ENCODE measurements around the gene SZT2.
"Not testable (repeated sequence)": the region's sequence is repeated elsewhere in the genome, so short reads cannot be mapped to it uniquely, and the experiment has no call there.

The SZT2 gene

DNA sequence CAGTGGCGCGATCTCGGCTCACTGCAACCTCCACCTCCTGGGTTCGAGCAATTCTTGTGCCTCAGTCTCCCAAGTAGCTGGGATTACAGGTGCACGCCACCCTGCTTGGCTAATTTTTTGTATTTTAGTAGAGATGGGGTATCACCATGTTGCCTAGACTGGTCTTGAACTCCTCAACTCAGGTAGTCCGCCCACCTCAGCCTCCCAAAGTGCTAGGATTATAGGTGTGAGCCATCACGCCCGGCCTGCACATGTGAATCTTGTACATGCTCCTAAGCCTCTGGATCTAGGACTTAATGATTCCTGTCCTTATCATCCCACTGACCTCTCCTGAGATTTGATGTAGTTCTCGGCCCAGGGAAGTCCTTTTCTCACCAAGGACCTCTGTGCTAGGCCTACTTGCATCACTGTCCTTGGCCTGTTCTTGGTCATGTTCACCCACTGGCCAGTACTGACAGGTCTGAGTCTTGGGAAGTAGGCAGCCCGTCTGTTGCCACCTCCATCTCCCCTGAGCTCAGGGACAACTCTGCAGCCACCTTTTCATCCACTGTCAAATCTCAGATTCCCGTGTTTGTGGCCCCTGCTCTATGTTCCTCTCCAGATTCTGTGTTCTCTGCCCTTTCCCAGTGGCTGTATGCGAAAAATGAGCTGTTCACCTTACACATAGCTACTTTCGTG, 54.6 kb downstream of the SZT2 start:
- DNase-seq = no peak

DNA sequence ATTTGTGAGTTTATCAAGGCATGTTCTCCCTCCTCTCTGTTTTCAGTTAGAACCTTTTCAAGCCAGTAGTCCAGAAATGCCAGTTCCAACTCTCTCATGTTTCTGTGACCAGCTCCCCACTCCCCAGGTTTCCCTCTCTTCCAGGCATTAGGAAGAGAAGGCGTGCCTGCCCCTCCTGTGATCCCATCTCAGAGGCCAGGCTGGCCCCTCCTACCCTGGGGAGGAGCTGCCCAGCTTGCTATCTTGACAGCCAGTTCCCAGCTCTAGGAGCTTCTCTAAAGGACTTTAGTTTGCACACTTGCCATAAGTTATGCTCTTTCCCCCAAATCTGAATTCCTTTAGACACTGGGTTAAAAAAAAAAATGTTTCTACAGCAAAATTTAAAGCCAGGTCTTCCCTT, 55.1 kb downstream of the SZT2 start:
- DNase-seq = no peak

DNA sequence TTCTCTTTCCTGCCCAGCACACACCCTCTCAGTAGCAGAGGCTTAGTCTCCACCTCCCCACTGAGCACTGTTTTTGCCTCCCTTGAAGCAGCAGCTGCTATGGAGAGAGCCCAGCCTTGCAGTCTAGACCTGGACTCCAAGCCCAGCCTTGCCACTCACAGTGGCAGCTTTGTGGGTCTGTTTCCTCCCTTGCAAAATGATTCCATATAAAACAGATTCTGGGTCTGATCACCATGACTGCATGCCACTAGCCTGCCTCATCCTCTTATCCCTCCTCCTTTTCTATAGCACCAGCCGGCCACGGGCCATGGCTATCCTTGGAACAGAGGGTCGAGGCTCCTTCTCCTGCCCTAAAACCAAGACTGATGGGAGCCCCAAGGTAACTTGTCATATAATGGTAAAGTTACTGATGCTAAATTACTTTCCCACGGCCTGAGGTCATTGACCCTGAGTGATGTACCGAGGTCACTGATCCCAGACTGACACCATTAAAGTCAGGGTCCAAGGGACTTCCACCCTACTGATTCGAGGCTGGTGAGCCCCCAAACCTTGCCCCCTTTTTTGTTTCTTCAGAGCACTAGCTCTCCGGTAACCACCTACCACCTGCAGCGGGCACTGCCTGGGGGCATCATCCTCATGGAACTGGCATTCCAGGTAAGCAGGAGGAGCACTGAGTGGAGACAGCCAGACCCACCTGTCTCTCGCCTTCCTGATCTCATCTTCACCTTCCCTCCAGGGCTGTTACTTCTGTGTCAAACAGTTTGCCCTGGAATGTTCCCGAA, 56.1 kb downstream of the SZT2 start:
- DNase-seq = no peak

DNA sequence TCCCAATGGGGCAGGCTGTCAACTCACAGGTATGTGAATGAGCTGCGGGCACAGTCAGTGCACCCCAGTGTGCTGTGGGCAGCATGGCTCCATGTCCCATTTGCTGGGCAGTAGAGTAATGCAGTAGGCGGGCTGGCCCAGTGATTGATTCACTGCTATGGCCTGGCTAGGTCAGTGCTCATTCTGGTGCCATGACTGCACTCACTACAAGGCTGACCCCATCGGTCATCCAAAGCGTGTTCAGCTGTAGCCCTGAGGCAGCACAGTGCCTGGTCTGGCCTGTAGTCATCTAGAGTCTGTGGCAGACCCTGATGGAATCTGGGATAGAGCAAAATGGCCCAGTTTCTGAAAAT, 56.7 kb downstream of the SZT2 start:
- no peak for DNase-seq

DNA sequence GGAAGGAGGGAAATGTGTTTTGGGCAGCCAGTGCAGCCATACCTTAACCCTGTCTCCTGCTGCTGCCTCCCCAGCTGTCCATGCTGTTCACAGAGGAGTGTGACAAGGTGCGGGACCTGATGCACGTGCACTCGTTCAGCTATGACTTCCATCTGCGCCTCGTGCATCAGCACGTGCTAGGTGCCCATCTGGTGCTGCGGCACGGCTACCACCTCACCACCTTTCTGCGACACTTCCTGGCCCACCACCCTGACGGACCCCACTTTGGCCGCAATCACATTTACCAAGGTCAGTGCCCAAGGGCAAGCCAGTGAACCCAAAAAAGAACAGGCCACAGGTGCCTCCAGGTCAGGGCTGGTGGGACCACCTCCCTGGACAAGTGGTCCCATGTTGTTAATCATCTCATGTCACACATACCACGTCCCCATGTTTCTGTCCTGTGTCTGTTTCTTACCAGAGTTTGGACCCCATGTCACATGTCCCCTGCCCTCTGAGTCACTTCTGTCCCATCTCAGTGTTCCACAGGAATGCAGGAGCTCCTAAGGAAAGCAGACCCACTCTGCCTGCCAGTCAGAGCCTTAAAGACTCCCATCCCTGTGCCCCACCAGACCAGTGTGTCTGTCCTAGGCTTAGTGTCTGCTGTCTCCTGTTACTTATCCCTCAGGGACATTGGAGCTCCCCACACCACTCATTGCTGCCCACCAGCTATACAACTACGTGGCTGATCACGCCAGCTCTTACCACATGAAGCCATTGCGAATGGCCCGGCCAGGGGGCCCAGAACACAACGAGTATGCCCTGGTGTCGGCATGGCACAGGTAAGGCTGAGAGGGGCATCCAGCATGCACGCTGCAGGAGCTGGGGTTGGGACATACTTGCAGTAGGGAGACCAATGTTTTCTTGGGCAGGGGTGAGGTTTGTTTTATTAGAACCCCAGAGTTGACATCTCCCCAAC, 57.5 kb downstream of the SZT2 start:
- no peak for DNase-seq

DNA sequence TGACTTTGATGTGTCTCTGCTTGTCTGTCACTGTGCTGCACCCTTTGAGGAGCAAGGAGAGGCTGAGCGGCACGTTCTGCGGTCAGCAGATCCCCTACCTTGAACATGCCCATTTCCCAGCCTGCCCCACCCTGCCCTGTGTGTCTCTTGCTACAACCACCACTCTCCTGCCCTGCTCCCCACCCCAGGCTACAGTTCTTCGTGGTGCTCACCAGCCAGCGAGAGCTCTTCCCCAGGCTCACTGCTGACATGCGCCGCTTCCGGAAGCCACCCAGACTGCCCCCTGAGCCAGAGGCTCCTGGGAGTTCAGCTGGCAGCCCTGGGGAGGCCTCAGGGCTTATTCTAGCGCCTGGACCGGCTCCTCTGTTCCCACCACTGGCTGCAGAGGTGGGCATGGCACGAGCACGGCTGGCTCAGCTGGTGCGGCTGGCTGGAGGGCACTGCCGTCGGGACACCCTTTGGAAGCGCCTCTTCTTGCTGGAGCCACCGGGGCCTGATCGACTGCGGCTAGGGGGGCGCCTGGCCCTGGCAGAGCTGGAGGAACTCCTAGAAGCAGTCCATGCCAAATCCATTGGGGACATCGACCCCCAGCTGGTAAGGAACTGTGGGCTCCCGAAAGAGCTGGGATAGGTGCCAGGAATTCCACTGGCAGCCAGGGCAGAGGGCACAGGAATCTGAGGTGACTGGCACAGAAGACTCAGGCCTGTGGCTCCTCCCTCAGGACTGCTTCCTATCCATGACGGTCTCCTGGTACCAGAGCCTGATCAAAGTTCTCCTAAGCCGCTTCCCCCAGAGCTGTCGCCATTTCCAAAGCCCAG, 58.4 kb downstream of the SZT2 start:
- no peak for DNase-seq

DNA sequence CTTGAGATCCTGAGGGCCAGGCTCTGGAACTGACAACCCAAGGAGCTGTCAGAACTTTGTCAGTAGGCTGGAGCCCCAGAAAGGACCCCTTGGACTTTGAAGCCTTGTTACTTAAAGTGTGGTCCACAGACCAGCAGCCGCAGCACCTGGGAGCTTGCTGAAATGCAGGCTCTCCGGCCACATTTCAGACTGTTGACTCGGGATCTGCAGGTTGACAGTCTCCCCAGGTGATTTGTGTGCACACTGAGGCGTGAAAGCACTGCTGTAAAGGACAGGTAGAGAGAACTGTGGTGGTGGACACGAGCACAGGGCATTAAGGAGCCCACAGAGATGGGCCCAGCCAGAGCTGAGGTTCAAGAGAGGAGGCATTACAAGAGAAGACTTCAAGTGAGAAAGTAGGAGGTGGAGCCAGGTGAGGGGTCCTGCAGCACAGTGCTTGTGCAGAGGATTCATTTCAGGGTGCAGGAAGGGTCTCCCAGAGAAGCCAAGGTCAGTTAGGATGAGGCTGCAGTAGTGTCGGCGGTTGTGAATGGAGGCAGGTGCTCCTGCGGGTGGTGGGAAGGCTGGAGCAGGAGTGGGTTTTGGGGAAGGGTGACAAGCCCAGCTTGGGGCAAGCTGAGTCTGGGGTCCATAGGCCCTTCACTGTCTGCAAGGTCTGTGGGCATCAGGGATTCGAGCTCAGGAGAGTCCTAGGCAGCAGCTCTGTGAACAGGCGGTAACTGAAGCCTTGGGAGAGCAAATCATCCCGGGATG, 59.4 kb downstream of the SZT2 start:
- no peak for DNase-seq

DNA sequence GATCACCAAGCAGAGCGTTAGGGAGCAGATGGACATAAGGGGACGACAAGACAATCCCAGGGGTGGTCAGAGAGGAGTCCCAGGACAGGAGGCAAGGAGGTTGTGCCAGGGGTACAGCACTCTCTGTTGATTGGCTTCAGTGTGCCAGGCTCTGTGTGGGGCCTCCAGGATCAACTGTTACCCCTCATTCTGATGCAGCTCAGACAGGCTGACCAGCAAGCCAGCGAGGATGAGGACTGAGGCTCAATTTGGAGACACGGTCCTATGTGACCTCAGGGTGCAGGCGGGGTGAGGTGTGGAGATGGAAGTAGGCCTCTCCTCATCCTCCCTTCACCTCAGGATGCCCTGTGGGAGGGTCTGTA, 60.0 kb downstream of the SZT2 start:
- no peak for DNase-seq

DNA sequence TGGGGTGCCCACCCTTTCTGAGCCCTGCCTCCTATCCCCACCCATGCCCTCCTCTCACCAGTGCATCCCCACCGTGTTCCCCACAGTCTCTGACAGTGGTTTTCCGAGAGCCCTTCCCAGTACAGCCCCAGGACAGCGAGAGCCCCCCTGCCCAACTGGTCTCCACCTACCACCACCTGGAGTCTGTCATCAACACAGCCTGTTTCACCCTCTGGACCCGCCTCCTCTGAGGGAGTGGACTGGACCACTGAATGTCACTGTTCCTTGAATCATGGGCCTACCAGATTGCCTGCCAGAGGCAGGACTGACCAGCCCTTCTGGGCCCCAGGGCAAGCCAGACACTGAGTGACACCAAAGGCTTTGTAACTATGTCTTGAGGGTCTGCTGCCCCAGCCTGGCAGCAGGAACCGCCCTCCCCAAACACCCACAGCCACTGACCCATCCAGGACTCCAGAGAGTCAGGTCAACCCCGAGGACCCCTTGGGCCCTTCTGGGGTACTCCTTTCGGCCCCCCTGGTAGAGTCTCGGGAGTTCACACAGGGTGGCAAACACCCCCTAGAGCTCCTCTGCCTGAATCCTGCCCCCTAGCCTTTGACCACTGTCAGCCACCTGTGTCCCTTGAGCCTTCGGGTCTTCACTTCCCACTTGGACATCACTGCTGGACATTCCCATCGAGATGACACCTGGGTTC, 60.7 kb downstream of the SZT2 start:
- DNase-seq = no peak

DNA sequence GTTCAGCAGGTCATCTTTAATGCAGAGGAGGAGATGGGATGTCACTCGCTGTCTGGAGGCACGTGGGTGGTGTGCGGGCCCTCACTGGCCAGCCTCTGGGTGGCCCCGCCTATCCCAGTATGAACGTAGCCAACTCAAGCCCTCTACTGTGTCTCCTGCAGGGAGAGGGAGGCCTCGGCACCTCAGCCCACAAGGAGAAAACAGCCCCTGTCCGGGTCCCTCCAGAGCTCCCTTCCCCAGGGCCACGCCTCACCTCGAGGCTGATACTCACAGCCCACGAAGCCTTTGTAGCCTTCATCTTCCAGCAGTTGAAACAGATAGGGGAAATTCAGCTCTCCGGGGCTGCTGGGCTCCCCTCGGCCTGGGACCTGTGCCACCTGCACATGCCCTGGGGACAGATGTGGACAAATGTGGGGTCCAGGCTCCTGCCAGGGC, 61.5 kb downstream of the SZT2 start:
- DNase-seq = no peak

DNA sequence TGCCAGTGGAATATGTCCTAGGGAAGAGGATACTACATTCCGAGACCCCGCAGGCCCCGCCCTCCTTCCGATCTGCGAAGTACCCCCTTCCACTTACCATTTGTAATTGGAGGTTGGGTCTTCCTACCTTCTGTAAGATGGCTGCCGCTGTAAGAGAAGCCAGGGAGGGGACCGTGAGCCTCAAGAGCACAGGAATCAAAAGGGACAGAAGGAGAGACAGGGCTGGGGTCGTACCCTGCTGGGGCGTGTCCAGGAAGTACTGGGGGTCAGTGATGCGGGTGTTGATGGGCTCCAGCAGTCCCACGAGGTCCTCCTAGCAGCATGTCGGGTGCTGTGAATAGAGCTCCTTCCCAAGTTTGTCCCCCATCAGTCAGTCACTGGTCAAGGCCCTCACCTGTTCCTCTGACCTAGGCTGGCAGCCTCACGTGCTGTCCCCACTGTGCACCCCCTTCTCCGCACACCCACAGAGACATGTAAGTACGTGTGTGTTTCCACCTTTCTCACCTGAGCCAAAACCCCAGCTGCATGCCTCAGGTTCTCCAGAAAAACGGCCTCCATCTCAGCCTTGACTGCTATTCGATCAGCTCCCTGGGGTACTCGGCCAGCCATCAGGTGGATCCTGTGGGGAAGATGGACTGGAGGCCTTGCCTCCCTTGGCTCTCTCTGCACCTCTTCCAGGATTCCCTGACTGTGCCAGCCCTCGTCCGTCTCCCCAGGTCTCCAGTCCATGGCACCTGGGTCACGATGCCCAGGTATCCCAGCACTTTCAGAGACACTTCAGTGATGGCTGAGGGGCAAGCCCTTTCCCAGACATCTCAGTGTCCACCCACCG, 62.2 kb downstream of the SZT2 start:
- DNase-seq = no peak

DNA sequence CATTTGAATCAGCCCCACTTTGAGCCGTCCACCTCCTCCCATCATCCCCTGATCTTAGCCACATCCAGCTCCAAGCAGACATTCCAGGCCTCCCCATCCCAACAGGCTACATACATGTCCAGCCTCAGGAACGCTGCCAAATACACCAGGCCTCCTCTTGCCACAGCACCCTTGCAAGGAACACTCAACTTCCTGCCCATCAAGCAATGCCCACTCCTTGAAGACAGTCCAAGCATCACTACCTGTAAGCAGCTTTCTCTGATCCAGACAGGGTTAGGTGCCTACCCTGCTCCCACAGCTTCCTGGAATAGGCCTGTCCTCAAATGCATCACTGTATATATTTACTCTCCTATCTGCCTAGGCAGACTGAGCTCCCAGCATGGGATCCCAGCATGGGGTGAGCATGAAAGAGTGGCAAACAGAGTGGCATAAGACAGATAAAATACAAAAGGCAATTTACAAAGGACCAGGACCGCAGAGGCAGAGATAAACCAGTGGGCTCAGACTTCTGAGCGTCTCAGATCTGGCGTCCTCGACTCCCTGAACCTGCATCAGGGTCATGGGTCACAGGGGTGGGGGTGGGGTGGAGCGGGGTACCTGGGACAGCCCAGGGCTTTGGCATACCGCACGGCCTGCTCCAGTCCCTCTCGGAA, 63.2 kb downstream of the SZT2 start:
- DNase-seq = no peak

DNA sequence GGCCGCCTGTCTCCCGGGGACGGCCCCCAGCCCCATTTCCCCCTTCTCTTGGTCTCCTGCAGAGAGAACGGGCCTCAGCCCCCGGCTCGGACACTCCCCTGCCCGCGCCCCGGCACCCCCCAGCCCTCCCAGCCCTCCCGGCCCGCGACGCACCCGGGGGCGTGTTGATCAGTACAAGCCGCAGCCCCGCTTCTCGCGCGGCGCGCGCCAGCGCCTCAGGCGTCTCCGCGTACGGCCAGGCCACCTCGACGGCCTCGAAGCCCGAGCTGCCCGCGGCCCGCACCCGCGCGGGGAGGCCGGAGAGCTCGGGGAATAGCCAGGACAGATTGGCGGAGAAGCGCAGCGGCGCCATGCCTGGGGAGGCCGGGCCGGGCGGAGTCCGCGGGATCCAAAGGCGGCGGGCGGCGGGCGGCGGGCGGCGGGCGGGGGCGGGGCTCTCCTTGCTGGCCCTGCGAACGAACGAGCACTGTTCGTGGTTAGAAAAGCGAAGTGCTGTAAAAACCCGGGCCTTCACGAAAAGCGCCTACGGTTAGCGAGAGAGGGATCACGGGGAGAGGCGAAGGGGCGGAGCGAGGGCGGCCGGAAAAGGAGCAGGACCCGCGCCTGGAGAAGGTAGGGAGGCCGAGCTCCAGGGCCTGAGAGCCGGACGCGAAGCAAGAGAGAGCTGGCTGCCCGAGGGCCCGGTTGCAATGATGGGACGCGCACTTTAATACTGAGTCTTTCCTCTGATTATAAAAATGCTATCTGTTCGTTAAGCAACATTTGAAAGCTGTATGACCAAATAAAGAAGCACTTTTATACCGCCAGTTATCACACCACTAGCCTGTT, 64.0 kb downstream of the SZT2 start, which contains the start of gene HYI:
Gene HYI, minus strand, starts transcription at position 490 of the 828 bp plus-strand sequence. Its CDS starts 138 bp downstream, at position 352.
- DNase-seq = peak; percentile 52

DNA sequence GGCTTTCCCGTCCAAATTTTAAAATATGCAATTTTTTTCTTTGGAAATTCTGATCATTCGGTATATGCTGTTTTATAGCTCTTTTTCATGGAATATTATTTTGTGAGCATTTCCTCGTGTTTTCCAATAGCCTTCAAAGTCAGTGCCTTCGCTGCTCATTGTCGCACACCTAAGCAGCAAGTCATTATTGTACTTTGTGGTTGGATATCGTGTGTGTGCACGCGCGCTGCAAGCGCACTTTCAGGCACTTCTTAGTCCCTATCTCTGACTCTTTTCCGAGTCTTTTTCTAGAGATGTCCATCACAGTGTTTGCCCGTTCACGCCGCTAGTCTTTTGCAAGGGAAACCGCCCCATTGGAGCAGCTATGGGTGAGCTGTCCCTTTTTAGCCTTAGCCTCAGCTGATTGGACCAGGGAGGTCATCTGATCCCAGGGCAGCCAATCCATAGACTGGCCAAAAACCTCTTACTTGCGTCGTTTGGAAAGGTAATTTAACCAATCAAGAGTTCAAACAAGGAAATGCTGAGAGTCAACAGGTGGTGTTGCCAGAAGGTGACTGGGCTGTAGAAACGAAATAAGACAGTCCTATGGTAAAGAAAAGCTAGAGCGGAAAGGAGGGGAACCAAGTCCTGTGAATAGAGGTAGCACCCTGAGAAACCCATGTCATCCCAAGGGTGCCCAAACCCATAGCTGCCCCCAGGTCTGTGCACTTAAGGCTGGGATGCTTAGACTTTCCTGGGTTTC, 64.7 kb downstream of the SZT2 start:
- DNase-seq = peak; percentile 37

DNA sequence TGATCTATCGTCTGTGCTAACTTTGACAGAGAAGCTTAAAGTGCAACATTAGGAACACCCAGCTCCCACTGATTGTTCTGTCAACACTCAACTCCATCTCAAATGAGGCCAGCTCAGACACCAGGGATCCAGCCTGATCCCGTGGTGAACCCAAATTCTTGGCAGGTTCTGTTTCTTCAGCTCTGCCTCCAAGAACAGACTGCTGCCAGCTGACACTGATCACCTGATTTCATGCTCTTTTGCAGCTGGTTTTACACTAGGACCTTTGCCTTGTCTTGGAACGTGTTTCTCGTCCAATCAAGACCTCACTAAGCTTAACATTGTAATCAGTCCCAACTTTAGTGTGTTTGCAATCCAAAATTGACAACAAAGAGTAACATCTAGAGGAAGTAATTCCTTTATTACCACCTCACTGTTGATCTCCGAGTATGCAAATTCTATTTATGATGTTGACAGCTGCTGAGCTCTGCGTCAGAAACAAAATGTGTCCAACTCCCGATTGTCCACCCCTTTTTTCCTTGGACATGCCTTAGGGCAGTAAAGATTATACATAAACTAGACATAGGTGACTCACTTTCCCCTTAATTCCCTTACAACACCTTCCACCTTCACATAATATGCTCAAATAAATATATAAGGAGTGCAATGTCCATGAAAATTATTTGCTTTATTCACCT, 65.7 kb downstream of the SZT2 start:
- DNase-seq = no peak

DNA sequence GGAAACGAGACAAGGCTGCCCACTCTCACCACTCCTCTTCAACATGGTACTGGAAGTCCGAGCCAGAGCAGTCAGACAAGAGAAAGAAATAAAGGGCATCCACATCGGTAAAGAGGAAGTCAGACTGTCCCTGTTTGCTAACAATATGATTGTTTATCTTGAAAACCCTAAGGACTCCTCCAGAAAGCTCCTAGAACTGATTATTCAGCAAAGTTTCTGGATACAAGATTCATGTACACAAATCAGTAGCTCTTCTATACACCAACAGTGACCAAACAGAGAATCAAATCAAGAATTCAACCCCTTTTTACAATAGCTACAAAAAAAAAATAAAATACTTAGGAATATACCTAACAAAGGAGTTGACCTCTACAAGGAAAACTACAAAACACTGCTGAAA, 68.7 kb downstream of the SZT2 start:
- DNase-seq = not testable (repeated sequence)

DNA sequence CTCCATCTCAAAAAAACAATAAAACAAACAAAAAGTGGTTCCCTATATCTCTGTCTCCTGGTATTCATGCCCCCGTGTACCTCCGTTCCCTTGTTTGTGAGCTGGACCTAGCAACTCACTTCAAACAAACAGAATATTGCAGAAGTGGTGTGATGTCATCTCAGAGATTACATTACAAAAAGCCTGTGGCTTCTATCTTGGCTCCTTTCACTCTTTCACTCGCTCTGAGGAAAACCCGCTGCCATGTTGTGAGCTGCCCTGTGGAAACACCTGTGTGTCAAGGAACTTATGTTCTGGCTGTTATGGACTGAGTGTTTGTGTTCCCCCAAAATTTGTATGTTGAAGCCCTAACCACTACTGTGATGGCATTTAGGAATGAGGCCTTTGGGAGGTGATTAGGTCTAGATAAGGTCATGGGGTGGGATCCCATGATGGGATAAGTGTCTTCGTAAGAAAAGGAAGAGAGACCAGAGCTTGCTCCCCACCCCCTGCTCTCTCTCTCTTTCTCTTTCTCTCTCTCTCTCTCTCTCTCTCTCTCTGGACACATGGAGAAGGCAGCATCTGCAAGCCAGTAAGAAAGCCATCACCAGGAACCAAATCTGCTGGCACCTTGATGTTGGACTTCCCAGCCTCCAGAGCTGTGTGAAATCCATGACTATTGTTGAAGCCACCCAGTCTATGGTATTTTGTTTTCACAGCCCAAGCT, 71.4 kb downstream of the SZT2 start:
- no peak for DNase-seq
